Activated T-helper 1 cell treated with Interleukin-2 at 50 U/mL for 16 hours (primary cell): ENCODE results near the gene GCK.

ENCODE experiments used
- DNase-seq: peaks from one replicate; pipeline ENCODE4 v3.0.0-alpha.2; 2020; ENCODE audit warnings: low read depth

GCK gene

DNA sequence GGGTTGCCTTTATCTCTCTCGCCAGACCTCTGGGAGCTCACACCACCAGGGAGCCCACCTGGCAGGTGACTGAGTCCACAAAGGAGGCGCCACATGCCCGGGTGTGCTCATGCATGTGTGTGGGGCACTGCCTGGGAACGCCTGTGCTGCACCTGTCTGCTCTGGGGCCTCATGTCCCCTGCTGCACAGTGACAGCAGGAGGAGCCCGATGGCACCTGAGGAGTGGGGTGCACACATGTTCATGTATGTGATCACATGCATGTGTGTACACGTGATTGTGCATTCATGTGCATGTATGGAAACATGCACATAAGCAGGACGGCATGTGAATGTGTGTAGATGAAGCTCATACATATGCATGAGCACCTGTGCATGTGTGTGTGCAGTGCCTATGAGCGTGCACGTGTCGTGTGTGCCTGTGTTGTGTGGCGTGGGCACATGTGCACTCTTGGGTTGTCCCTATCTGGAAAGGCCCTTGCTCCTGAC, 33.6 kb upstream of the GCK start:
- DNase-seq, result no peak

GRCh38 chr7:44222074-44222473, 32.8 kb upstream of the GCK start:
- DNase-seq, result no peak

GRCh38 chr7:44221231-44221791, 32.1 kb upstream of the GCK start:
- DNase-seq, result no peak

DNA sequence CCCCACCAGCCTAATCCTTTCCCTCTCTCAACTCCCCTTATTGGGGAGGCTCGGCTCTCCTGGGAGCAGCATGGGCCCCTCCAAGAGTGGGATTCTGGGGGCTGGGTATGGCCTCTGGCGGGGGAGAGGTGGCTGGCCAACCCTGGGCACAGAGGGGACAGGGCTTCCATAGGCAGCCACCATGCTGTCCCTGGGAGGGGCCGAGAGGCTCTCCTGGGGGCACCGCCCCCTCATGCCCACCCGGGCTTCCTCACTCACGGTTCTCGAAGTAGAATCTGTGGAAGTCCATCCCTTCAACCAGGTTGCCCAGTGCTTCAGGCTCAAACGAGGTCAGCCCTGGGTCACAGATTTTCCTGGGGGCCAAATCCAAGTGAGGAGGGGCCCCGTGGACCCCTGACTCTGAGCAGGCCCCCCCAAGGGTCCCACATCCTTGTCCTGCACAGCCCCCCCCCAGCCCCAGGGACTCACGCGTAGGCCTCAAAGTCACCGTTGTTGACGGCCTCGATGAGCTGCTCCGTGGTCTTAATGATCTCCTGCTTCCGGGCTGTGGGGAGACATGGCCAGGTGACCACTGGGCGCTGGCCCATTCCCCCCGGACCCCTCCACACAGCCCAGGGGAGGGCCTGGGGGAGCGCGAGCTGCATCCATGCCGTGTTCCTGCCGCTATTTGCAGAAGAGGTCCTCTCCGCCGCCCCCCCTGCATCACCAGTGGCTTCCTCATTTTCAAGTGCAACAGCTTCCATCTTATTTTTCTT, 31.3 kb upstream of the GCK start:
- DNase-seq, result no peak

GRCh38 chr7:44220046-44220357, 30.8 kb upstream of the GCK start:
- no peak for DNase-seq

GRCh38 chr7:44219371-44220045, 30.3 kb upstream of the GCK start:
- DNase-seq, result no peak

DNA sequence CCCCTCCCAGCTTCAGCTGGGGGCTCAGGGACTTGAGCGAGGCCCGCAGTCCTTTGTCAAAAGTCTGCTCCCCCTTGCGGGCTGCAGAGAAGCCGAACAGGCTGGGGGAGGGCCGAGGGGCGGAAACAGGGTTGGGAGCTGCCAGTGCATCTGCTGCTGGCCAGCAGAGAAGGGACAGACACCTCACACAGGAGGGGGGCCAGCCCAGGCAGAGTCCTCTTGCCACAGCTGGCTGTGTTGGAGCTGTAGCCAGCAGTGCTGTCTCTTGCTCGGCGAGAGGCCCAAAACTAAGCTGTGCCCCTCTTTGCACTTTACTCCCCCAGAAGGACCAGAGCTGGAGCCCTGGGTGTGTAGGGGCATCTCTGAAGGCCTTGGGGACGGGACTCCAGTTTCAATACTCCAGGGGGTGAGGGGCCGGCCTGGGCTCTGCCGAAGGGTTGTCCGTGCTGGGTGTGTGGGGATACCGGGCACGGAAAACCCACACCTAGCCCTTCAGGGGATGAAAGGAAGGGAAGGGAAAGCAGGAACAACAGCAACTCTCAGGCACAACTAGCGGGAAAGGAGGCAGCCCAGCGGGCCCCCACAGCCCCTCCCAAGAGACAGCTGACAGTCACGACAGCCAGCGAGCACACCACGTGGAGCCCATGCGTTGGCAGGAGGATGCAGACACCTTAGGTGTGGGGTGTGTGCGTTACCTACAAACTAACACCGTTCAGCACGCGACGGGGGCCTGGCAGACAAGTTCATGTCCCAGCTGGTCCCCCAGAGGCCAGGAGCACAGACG, 29.4 kb upstream of the GCK start:
- DNase-seq, result no peak

- no peak for DNase-seq
These were observed 28.7 kb upstream of the GCK start for GRCh38 chr7:44217852-44218402.

- no peak for DNase-seq
These were observed 28.0 kb upstream of the GCK start for GRCh38 chr7:44217223-44217714.

GRCh38 chr7:44216521-44217222, 27.4 kb upstream of the GCK start:
- no peak for DNase-seq

GRCh38 chr7:44216019-44216418, 26.8 kb upstream of the GCK start:
- DNase-seq, result no peak

GRCh38 chr7:44215531-44215930, 26.3 kb upstream of the GCK start:
- no peak for DNase-seq

- DNase-seq, result no peak
These were observed 24.7 kb upstream of the GCK start for GRCh38 chr7:44213877-44214388.

DNA sequence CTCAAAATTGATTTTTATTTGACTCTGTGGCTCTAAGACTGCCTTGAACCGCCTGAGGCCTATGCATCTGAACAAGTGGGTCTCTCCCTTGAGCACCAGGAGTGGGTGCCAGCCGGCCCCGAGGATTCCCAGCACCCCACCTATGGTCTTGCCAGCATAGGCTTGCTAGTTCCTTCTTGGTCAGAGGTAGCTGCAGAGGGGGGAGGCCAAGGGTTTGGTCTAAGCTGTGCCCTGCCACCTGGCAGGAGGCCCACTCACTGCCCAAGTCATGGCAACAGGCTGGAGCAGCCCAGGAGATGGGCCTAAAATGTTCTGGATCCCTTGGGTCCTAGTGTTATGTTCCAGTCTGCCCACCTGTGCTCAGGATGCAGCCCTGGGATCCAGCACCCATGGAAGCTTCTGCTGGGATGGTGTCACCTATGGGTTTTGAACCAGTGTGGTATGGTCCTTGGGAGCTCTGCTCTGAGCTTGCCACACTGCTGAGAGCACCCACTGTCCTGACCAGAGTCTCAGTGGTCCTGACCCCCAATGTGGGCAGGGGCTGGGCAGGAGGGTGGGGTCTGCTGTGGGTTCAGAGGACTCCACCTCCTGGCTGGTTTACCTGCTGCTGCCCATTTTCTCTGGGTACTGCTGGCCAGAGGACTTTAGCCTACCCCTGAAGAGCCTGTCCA, 24.1 kb upstream of the GCK start:
- DNase-seq, result no peak

DNA sequence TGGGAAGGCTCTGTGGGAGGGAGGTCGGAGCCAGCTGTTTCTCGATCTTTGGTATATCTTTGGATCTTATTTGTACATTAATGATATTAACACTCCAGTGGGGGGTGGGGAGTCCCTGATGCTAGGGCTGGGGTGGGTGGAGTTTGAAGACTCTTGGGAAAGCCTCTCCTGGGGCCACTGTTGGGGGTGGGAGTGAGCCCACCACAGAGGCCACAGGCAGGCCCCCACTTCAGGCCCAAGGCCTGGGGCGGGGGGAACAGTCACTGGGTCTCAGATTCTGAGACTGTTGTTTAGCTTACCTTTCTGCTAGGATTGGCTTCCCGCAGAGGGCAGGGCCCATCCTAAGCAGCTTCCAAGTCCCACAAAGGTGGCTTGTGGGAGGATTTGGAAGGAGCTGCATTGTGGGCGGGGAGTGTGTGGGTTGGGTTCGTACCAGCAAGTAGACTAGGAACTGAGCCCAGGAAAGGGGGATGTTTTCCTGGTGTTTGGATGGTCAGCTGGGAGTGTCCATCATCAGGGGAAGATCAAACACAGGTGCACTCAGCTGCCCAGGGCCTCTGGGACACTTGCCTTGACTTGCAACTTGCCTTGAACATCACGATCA, 23.4 kb upstream of the GCK start:
- no peak for DNase-seq

DNA sequence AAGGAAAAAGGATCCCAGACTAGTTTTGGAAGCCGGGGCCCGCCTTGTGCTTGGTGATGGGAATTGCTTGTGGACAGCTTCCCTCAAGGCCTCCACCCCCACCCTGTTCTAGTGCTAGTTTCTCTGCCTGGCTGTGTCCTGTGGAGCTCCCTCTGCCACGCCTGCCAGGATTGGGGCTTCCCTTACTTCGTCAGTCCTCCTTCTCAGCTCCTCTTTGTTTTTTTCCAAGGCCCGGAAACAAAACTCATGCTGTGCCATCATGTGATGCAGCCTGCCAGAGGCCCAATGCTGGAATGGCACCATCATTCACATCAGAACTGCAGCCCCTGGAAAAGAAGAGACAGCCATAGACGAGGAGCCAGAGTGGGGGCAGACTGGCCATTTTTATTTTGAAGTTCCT, 22.8 kb upstream of the GCK start:
- no peak for DNase-seq

DNA sequence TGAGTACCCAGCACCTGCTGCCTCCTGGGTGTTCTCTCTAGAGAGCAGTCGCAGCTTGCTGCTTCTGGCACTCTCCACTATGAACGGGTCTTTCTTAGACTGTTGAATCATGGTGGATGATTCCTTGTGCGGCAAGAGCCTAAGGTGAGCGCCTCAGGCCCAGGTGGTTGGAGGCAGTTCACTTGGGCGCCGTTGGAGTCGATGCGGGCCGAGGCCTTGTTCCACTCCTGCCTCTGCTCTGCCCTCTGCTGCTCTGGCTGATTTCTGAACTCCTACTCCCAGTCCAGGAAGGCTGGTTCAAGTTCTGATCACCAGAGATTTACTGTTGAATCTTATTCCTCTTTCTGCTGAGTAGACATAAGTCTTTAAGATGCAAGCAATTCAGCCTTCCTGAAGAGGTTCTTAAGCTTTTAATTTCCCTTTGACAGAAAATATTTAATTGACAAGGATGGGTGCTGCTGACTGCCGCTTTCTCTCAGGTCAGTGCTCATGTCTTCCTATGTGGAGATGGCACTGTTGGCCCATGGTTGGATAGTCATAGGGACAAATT, 22.0 kb upstream of the GCK start:
- no peak for DNase-seq

DNA sequence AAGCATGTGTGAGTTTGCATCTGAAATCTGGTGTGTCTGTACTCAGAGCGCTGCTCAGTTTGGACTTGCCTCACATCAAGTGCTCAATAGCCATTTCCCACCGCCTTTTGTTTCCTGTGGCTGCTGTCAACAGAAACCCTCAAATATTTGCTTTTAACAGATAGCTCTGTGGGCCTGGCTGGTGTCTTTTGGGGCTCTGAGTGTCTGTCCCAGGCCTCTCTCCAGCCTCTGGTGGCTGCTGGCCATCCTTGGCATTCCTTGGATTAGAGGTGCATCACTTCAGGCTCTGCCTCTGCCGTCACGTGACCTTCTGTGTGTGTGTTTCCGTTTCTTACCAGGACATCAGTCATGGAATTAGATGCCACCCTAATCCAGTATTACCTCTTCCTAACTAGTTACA, 20.9 kb upstream of the GCK start:
- DNase-seq, result no peak

DNA sequence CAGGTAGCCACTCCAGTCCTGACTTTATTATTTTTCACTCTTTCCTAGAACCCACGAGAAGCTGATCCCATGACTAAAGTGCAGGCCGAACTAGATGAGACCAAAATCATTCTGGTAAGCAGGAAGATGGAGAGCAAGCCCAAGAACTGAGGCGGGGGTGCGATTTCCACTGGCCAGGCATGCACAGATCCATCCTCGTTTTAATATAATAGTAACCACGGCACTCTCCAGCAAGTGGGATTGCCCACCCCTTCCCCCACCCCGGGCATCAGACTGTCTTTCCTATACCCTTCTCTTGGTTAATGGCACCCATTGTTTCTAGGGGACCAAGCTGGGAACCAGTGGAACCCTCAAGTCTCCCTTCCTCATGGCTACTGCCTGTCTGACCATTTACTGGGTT, 18.8 kb upstream of the GCK start:
- no peak for DNase-seq

- no peak for DNase-seq
These were observed 16.8 kb upstream of the GCK start for GRCh38 chr7:44206008-44206407.
